Activated naive CD4-positive, alpha-beta T cell treated with anti-CD3 and anti-CD28 coated beads, Interleukin-2, amount 50 U/mL, for 24 hours (primary cell): ENCODE data around the gene SLCO2A1.

Experiments used
- H3K27ac Mint-ChIP-seq: one replicate; pipeline ENCODE4 v1.8.0; 2021; ENCODE audit warnings: mild to moderate bottlenecking, mixed read lengths
- H3K27me3 Mint-ChIP-seq: one replicate; pipeline ENCODE4 v1.8.0; 2021; ENCODE audit warnings: mixed read lengths
- H3K36me3 Mint-ChIP-seq: one replicate; pipeline ENCODE4 v1.8.0; 2021; ENCODE audit warnings: mixed read lengths
- H3K4me1 Mint-ChIP-seq: one replicate; pipeline ENCODE4 v1.8.0; 2021; ENCODE audit warnings: mixed read lengths
- H3K4me3 Mint-ChIP-seq: one replicate; pipeline ENCODE4 v1.8.0; 2021; ENCODE audit warnings: mild to moderate bottlenecking, mixed read lengths
- H3K9me3 Mint-ChIP-seq: one replicate; pipeline ENCODE4 v1.8.0; 2021; ENCODE audit warnings: mixed read lengths

The SLCO2A1 gene

GRCh38 chr3:133882986-133883586 lies 146.6 kb downstream of the SLCO2A1 start:
- Mint-ChIP-seq H3K4me1 (peaks cover 4% of the 10 kb centered on the region), H3K4me3 (no peak overlapping the region), H3K9me3 (peaks cover 6% of the 10 kb centered on the region), H3K27me3 (peaks cover 6% of the 10 kb centered on the region), H3K27ac (no peak overlapping the region), H3K36me3 (no peaks in the 10 kb centered on the region)

GRCh38 chr3:133881939-133882825 lies 147.5 kb downstream of the SLCO2A1 start:
- peaks cover 12% of the 10 kb centered on the region for H3K9me3 Mint-ChIP-seq
- H3K27me3 Mint-ChIP-seq, result peaks cover 6% of the 10 kb centered on the region
- H3K4me3 Mint-ChIP-seq, result no peak overlapping the region
- no peak overlapping the region for H3K27ac Mint-ChIP-seq
- peaks cover 4% of the 10 kb centered on the region for H3K4me1 Mint-ChIP-seq
- H3K36me3 Mint-ChIP-seq, result no peaks in the 10 kb centered on the region

GRCh38 chr3:133881492-133881891 lies 148.2 kb downstream of the SLCO2A1 start:
- H3K36me3 Mint-ChIP-seq, result no peaks in the 10 kb centered on the region
- H3K27me3 Mint-ChIP-seq, result peaks cover 6% of the 10 kb centered on the region
- H3K4me1 Mint-ChIP-seq, result peaks cover 4% of the 10 kb centered on the region
- peaks cover 18% of the 10 kb centered on the region for H3K9me3 Mint-ChIP-seq
- no peak overlapping the region for H3K27ac Mint-ChIP-seq
- no peak overlapping the region for H3K4me3 Mint-ChIP-seq

- no peaks in the 10 kb centered on the region for H3K36me3 Mint-ChIP-seq
- peaks cover 18% of the 10 kb centered on the region for H3K9me3 Mint-ChIP-seq
- peaks cover 4% of the 10 kb centered on the region for H3K27me3 Mint-ChIP-seq
- H3K27ac Mint-ChIP-seq, result no peak overlapping the region
- H3K4me1 Mint-ChIP-seq, result peaks cover 4% of the 10 kb centered on the region
- H3K4me3 Mint-ChIP-seq, result no peak overlapping the region
Observed at GRCh38 chr3:133880886-133881455, 148.8 kb downstream of the SLCO2A1 start.

- Mint-ChIP-seq H3K9me3 (peaks cover 18% of the 10 kb centered on the region), H3K27ac (no peak overlapping the region), H3K4me1 (peaks cover 4% of the 10 kb centered on the region), H3K27me3 (peaks cover 4% of the 10 kb centered on the region), H3K4me3 (no peak overlapping the region), H3K36me3 (no peaks in the 10 kb centered on the region)
Observed at GRCh38 chr3:133880287-133880686, 149.4 kb downstream of the SLCO2A1 start.

- Mint-ChIP-seq H3K36me3 (no peaks in the 10 kb centered on the region), H3K27ac (no peak overlapping the region), H3K27me3 (peaks cover under 1% of the 10 kb centered on the region), H3K9me3 (peaks cover 18% of the 10 kb centered on the region), H3K4me3 (no peak overlapping the region), H3K4me1 (peaks cover 4% of the 10 kb centered on the region)
Observed at GRCh38 chr3:133878518-133878917, 151.2 kb downstream of the SLCO2A1 start.
